PFSK-1 (cell line): Measurements from ENCODE around the gene NT5DC2.

Source experiments
- POLR2AphosphoS5 ChIP-seq: IDR thresholded peaks from 2 replicates; pipeline ENCODE4 v1.6.1; 2012; ENCODE audit warnings: low read depth, mild to moderate bottlenecking, control low read depth, low read length, moderate library complexity
- SIN3A ChIP-seq: IDR thresholded peaks from 2 replicates; pipeline ENCODE4 v1.6.1; 2012; ENCODE audit warnings: mild to moderate bottlenecking, low read length, moderate library complexity, borderline replicate concordance; ENCODE audit not compliant: insufficient read depth
- TAF1 ChIP-seq: IDR thresholded peaks from 2 replicates; pipeline ENCODE4 v1.6.1; 2012; ENCODE audit warnings: low read length, control low read depth, borderline replicate concordance; ENCODE audit not compliant: insufficient read depth

DNA sequence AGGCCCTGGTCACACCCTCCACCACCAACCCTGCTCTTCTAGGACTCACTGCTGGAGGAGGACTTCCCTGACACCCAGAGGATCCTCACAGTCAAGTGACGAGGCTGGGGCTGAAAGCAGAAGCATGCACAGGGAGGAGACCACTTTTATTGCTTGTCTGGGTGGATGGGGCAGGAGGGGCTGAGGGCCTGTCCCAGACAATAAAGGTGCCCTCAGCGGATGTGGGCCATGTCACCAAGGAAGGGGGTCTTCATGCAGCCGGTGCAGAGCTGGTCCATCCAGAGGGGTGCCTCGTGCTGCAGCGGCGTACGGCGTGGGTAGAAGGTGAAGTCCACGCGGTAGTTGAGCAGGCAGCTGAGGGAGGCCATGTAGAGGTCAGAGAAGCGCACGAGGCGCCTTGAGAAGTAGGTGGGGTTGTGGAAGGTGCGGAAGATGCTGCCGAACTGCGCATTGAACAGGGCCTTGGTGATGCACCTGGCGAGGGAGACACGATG is 9.4 kb downstream of the NT5DC2 start:
- no peak for TF ChIP-seq POLR2AphosphoS5
- no peak for TF ChIP-seq TAF1
- no peak for TF ChIP-seq SIN3A
